ENCODE measurements around the gene DNTT.

The DNTT gene

DNA sequence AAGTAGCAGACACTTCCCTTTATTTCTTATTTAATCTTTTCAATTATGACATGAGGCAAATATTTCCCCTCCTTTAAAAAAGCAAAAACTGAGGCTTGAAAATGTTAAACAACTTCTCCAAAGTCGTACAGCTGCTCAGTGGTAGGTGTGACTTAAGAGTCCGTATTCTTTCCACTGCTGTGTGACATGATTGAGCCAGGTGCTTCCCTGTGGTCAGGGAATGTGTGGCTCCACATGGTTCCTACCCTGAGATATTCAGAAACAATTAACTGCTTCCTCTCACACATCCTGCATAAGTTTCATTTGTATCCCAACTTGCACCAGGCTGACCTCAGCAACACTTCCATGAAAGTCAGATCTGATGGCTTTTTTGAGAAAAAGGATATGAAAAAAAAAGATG, 41.0 kb downstream of the DNTT start:
- DNase-seq (ENCODE audit: low spot score), result no peak

DNA sequence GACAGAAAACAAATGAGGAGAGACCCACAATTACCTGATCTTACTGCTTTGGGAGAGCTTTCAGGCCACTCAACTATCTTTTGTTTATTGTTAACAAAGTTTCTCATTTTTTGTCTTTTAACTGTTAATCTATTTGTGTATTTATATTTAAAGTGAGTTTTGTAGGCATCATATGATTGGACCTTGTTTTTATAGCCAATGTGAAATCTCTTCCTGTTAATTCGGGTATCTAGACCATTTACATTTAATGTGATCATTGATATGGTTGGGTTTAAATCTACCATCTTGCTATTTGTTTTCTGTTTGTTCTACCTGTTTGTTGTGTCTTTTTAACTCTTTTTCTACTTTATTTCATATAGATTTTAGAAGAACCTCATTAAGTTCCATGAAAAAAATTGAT, 42.1 kb downstream of the DNTT start:
- no peak for DNase-seq (ENCODE audit: low spot score)

GRCh38 chr10:96352027-96352426, 47.8 kb downstream of the DNTT start:
- no peak for DNase-seq (ENCODE audit: low spot score)

- DNase-seq (ENCODE audit: low spot score), result no peak
These were observed 48.3 kb downstream of the DNTT start for GRCh38 chr10:96352582-96352981.

GRCh38 chr10:96357038-96357620, 52.9 kb downstream of the DNTT start:
- DNase-seq (ENCODE audit: low spot score), result no peak

GRCh38 chr10:96358851-96359540, 54.8 kb downstream of the DNTT start, which contains the start of gene OPALIN:
Gene OPALIN, minus strand, starts transcription at chr10:96359002. Its CDS starts 106 bp downstream, at chr10:96358896.
- no peak for DNase-seq (ENCODE audit: low spot score)

DNA sequence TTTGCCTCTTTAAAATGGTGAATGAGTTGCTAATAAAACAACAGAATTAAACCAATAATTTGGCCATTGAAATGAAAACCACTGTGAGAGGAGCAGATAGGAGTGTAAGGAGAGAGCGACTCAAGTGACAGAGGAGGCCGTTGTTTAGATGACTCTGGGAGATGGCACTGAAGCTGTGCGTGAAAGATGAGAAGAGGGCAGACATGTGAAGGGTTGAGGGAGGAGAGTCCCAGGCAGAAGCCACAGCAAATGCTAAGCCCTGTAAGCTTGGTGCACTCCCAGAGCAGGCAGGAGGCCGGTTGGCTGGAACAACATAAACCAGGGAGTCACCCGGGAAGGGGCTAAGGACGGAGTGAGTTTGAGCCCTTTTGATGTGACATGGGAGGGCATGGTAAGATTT, 55.4 kb downstream of the DNTT start:
- no peak for DNase-seq (ENCODE audit: low spot score)

- DNase-seq (ENCODE audit: low spot score), result no peak
These were observed 56.1 kb downstream of the DNTT start for GRCh38 chr10:96360331-96360730.

- no peak for DNase-seq (ENCODE audit: low spot score)
These were observed 56.5 kb downstream of the DNTT start for GRCh38 chr10:96360766-96361165.

- DNase-seq (ENCODE audit: low spot score), result no peak
These were observed 61.3 kb downstream of the DNTT start for GRCh38 chr10:96365571-96365970.

- no peak for DNase-seq (ENCODE audit: low spot score)
These were observed 62.3 kb downstream of the DNTT start for GRCh38 chr10:96366508-96366907.

DNA sequence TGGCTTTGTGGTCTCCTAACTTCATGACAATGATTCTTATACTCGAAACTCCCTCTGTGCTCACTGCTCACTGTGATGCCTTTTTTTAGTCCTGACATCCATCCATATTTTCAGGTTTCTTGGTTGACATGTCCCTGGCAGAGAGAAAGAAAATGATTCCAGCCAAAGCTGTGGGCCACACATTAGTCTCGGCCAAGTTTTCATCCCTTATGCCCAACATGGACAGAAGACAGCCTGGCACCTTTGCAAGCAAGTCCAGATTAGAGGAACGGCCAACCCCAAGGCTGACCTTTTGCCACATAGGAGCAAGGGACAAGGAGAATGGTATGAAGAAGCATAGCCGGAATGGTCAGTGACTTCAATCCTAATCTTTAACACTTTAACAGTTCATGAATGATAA, 63.2 kb downstream of the DNTT start:
- DNase-seq (ENCODE audit: low spot score), result no peak

- DNase-seq (ENCODE audit: low spot score), result no peak
These were observed 64.7 kb downstream of the DNTT start for GRCh38 chr10:96368971-96369370.

DNA sequence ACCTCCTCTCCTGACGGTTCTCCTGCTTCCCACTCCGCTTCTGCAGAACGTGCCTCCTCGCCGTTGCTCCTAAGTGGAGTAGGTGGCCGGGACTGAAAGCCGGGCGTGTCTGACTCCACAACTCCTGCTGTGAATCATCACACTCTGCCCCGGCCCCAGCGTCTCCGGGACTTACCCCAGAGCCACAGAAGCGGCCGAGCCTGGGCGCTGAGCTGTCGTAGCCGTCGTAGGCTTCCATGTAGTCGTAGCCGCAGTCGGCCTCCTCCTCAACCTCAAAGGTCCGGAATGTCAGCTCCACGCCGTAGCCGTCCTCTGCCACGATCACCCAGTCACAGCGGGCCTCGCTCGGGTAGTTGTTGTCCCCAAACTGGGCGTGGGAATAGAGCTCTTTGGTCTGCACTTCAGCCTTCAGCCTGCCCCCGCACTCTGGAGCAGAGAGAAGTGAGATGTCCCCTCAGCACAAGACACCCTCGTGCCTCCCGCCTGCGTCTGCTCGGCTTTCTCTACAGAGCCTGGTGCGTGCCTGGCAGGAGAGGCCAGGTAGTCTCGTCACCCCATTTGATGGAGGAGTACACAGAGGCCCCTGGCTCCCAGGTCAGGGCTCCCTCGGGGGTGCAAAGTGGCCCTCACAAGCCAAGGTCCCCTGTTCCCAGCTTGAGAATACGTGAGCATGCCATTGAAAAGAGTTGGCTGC, 65.8 kb downstream of the DNTT start:
- DNase-seq (ENCODE audit: low spot score), result no peak

- peak; percentile 63 for DNase-seq (ENCODE audit: low spot score)
These were observed 66.4 kb downstream of the DNTT start for GRCh38 chr10:96370584-96371157.

GRCh38 chr10:96371356-96371755, 67.1 kb downstream of the DNTT start:
- no peak for DNase-seq (ENCODE audit: low spot score)

GRCh38 chr10:96374004-96374403, 69.8 kb downstream of the DNTT start:
- DNase-seq (ENCODE audit: low spot score), result no peak

DNA sequence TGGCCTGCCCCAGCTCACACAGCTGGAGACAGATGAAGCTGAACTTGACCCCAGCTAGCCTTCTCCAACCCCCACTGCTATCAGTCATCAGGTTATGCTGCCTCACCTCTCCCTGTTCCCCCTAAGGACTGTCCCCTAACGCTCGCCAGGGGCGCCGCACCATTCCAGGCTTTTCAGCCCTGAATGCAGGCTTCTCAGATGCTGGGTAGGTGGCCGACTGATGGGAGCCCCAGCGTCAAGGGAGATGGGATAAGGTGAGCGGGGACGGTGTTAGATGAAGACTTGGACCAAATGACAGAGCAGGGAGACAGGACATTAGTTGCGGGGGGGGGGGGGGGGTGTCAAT, 70.4 kb downstream of the DNTT start:
- DNase-seq (ENCODE audit: low spot score), result no peak

DNA sequence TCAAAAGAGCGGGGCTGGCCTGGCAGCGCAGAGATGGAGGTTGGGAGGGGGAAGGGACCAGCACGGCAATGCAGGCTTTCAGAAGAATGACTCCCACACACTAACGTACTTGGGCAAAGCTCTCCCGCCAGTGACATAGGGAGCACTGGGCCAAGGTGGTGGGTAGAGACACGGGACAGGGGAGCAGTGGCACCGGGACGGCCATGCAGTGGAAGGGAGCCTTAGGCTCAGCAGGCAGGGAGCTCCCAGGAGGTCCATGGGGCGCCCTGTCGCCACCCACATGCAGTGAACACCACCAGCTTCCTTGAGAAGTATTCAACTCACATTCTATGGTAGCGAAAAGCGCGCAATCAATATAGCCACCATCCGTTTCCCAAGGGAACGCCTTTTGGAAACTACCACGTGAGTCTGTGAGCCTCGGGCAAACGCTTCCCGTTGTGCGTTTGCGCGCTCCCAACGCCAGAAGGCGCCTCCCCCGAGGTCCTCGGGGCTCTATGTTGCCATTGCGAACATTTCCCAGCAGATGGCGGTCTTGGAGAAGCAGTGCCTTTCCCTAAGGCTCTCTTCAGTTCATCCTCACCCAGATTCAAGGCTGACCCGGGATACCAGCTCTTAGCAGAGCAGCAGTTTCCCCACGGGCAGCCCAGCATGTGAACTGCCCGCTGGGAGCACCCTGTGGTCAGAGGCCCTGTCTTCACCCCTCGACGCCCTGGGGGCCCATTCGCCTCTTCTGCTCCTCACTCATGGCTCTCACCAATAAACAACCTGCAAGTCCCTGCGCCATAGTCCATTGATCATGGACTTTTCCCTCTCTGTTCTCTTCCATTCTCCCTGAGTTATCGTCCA, 71.0 kb downstream of the DNTT start:
- peak; percentile 91 for DNase-seq (ENCODE audit: low spot score)

DNA sequence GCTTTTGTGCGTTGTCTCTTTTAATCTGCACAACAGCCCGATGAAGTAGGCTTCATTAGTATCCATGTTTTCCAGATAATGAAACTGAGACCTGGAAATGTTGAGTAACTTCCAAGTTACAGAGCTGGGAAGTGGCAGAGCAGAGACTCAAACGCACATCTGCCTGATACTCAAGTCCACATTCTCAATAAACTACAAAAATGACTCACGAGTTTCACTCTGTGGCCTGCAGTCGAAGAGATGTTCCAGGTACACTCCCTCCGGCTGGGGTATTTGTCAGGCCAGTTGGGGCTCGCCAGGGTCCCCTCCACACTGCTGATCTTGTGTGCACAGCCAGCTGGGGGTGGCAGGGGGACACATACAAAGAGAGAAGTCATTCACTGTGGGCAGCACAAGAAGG, 72.2 kb downstream of the DNTT start:
- DNase-seq (ENCODE audit: low spot score), result no peak

DNA sequence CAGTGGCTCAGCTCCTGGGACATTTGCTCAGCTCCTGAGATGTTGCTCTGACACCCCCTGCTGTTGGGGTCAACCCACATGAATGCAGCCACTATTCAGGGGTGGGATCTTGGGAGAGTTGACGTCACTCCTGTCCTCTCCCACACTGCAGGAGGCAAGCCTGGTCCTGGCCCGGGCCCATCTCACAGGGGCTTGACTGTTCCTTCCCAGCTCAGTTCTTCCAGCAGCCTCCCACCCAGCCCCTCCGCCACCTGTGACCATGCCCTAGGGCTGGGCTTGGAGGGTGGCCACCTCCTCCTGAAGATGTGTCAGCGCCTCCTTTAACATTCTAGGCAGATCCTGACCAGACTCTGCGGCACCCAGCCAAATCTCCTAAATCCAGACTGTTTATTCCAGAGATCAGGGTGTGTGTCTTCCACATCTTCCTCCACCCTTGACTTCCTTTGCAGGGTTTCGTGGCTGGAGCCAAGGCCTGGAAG, 73.6 kb downstream of the DNTT start:
- DNase-seq (ENCODE audit: low spot score), result no peak

- DNase-seq (ENCODE audit: low spot score), result no peak
These were observed 74.5 kb downstream of the DNTT start for GRCh38 chr10:96378741-96379140.
